Spleen (tissue), 11 donors: ENCODE data around the gene LIN37. TPM values are rescaled to one million over a fixed set of nuclear protein-coding genes. Genes with fewer than 3 reads are reported as not detected.
"Not testable (repeated sequence)": the region's sequence is repeated elsewhere in the genome, so short reads cannot be mapped to it uniquely, and the experiment has no call there.

Source experiments
- DNase-seq: peaks from one replicate; pipeline ENCODE4 v3.0.0-alpha.2; 2020
- H3K27ac ChIP-seq, 8 donors: fragments of 200-600 bp; sonication (generic) in 7 of 8; 1 replicate in 4 of 8; 2 replicates in 4 of 8; pipeline versions ENCODE4 v1.5.0 to v1.8.0; 2016 to 2021; ENCODE audit warnings: inconsistent platforms in 4 of 8, mild to moderate bottlenecking in 4 of 8, moderate library complexity in 1 of 8
- H3K27me3 ChIP-seq, 7 donors: fragments of 200-600 bp; sonication (generic) in 6 of 7; replicated peaks in 1 of 7; 1 replicate in 4 of 7; 2 replicates in 3 of 7; pipeline versions ENCODE4 v1.5.0 to v1.8.0; 2016 to 2021; ENCODE audit warnings: inconsistent platforms in 3 of 7, mild to moderate bottlenecking in 1 of 7
- H3K36me3 ChIP-seq, 6 donors: fragments of 200-600 bp; sonication (generic) in 5 of 6; 1 replicate in 4 of 6; 2 replicates in 2 of 6; pipeline versions ENCODE4 v1.5.0 to v1.8.0; 2016 to 2021; ENCODE audit warnings: inconsistent platforms in 2 of 6
- H3K4me1 ChIP-seq, 6 donors: fragments of 200-600 bp; sonication (generic) in 5 of 6; 1 replicate in 3 of 6; 2 replicates in 3 of 6; pipeline versions ENCODE4 v1.5.0 to v1.8.0; 2016 to 2021; ENCODE audit warnings: inconsistent platforms in 3 of 6
- H3K4me3 ChIP-seq, 8 donors: fragments of 200-600 bp; sonication (generic) in 7 of 8; 1 replicate in 4 of 8; 2 replicates in 4 of 8; pipeline versions ENCODE4 v1.5.0 to v1.8.0; 2016 to 2021; ENCODE audit warnings: inconsistent platforms in 4 of 8, mild to moderate bottlenecking in 4 of 8, moderate library complexity in 2 of 8
- H3K9me3 ChIP-seq, 8 donors: fragments of 200-600 bp; sonication (generic) in 7 of 8; 1 replicate in 4 of 8; 2 replicates in 4 of 8; pipeline versions ENCODE4 v1.5.0 to v1.8.0; 2016 to 2021; ENCODE audit warnings: inconsistent platforms in 4 of 8
- CTCF ChIP-seq, 11 experiments: fragments of 200-600 bp in 7 of 11; fragments of 450-650 bp in 4 of 11; sonication (generic) in 4 of 11; IDR thresholded peaks in 8 of 11; conservative IDR thresholded peaks in 3 of 11; 1 replicate in 7 of 11; 2 replicates in 4 of 11; pipeline versions ENCODE4 v1.4.0 to v1.8.0; 2016 to 2021; ENCODE audit warnings: antibody characterized with exemption in 11 of 11, inconsistent platforms in 4 of 11, mild to moderate bottlenecking in 1 of 11
- POLR2A ChIP-seq, 3 donors: fragments of 450-650 bp; IDR thresholded peaks; one replicate each; pipeline ENCODE4 v1.5.1; 2017; ENCODE audit warnings: antibody characterized with exemption in 3 of 3, mild to moderate bottlenecking in 1 of 3
- POLR2AphosphoS5 ChIP-seq, 3 donors: sonication (generic); formaldehyde crosslinking; IDR thresholded peaks; one replicate each; pipeline ENCODE4 v1.5.1; 2017; ENCODE audit warnings: antibody characterized with exemption in 3 of 3
- WGBS, 5 donors: extraction: QIAGEN DNeasy Blood & Tissue Kit in 3 of 5; methylation state at CpG; one replicate each; pipeline versions ENCODE4 v1.1.5 to v1.1.7; 2013 to 2018; 5-methylcytosine and 5-hydroxymethylcytosine counted together
- intact Hi-C: fragments of 100-400 bp; cut with DNase I; formaldehyde crosslinking; loops from one replicate; pipeline ENCODE4 v1.15.0; 2023; ENCODE audit warnings: low total_unique reads
- polyA plus RNA-seq, 3 donors: library from polyadenylated mRNA; stranded (reverse); fragments of 200-250 nt; gene quantifications; one replicate each; pipeline ENCODE4 v1.2.1, GENCODE V29; 2013
- total RNA-seq, 7 donors: library from RNA; depleted of rRNA in 3 of 7; stranded (reverse); fragments of >200 nt in 3 of 7; fragmentation: NEBNext Ultra II Directional in 4 of 7; extraction: Animal tissue kit (Norgen Biotek cat#: 25700) in 4 of 7; gene quantifications; one replicate each; pipeline versions ENCODE4 v1.1.0 to v1.2.1, GENCODE V29; 2016 to 2021
- donor health status: healthy with polysubstance abuse.
- donor health status: DM: no; HTN: no; CAD: no; lungs with moderate emphysema.
- donor health status: DM: no; HTN: no; CAD: no.
- donor health status: Bipolar disorder and iron deficiency.
- donor health status: healthy.
- donor health status: DM: no; HTN: no; CAD: no.
- donor health status: DM: yes; HTN: yes; CAD: no.

Gene LIN37
- total and polyA plus RNA-seq, 10 donors, result 7.0 to 28.5 (median 14.2) TPM

GRCh38 chr19:35791814-35792279, 43.5 kb downstream of the LIN37 start:
- Histone ChIP-seq H3K27me3 (peaks cover 0 to 44% (median 4%) of the 10 kb centered on the region in 7 donors), H3K4me3 (no peak overlapping the region), H3K36me3 (peaks cover 0 to 9% (median 0%) of the 10 kb centered on the region in 6 donors), H3K27ac (no peak overlapping the region), H3K4me1 (no peaks in the 10 kb centered on the region), H3K9me3 (no peaks in the 10 kb centered on the region)
- intact Hi-C loops, result no loop called here
- WGBS, 5 donors, result 77 to 91% (median 87%) methylated on average over 3 to 9 of the region's 9 CpGs
- no peak for DNase-seq
- no peak for TF ChIP-seq POLR2AphosphoS5 (IDR thresholded peaks at IDR 0.05)
- TF ChIP-seq CTCF (IDR thresholded peaks at IDR 0.05 in 8 of 11, conservative IDR thresholded peaks at IDR 0.05 in 3 of 11), result no peak
- TF ChIP-seq POLR2A (IDR thresholded peaks at IDR 0.05), result no peak

- TF ChIP-seq CTCF (IDR thresholded peaks at IDR 0.05 in 8 of 11, conservative IDR thresholded peaks at IDR 0.05 in 3 of 11), result no peak
- TF ChIP-seq POLR2AphosphoS5 (IDR thresholded peaks at IDR 0.05), result no peak
- no peak for TF ChIP-seq POLR2A (IDR thresholded peaks at IDR 0.05)
Measured at GRCh38 chr19:35792312-35792711, 43.9 kb downstream of the LIN37 start.

GRCh38 chr19:35792888-35793287, 44.5 kb downstream of the LIN37 start:
- H3K4me1 ChIP-seq, result peaks cover 0 to 10% (median 0%) of the 10 kb centered on the region in 6 donors
- no peak overlapping the region for H3K4me3 ChIP-seq
- H3K27ac ChIP-seq, result no peak overlapping the region
- no peak for DNase-seq
- no peaks in the 10 kb centered on the region for H3K36me3 ChIP-seq
- H3K9me3 ChIP-seq, result no peaks in the 10 kb centered on the region
- TF ChIP-seq POLR2AphosphoS5 (IDR thresholded peaks at IDR 0.05) (no peak), POLR2A (IDR thresholded peaks at IDR 0.05) (no peak), CTCF (IDR thresholded peaks at IDR 0.05 in 8 of 11, conservative IDR thresholded peaks at IDR 0.05 in 3 of 11) (no peak)
- peaks cover 0 to 55% (median 8%) of the 10 kb centered on the region in 7 donors for H3K27me3 ChIP-seq
- whole genome bisulfite sequencing, 5 donors, result 58 to 86% (median 79%) methylated on average over 2 to 8 of the region's 8 CpGs
- intact Hi-C loops, result no loop called here

More at GRCh38 chr19:35792312-35792711, 43.9 kb downstream of the LIN37 start:
- intact Hi-C loops, result no loop called here
- Histone ChIP-seq H3K4me3 (no peak overlapping the region), H3K9me3 (no peaks in the 10 kb centered on the region), H3K4me1 (peaks cover 0 to 4% (median 0%) of the 10 kb centered on the region in 6 donors), H3K36me3 (peaks cover 0 to 5% (median 0%) of the 10 kb centered on the region in 6 donors), H3K27ac (no peak overlapping the region), H3K27me3 (peaks cover 0 to 49% (median 4%) of the 10 kb centered on the region in 7 donors)
- WGBS, 5 donors, result 84 to 92% (median 86%) methylated on average over 12 to 15 of the region's 15 CpGs
- no peak for DNase-seq

- no peak for TF ChIP-seq POLR2AphosphoS5 (IDR thresholded peaks at IDR 0.05)
- no peak for TF ChIP-seq POLR2A (IDR thresholded peaks at IDR 0.05)
- no peak for TF ChIP-seq CTCF (IDR thresholded peaks at IDR 0.05 in 8 of 11, conservative IDR thresholded peaks at IDR 0.05 in 3 of 11)
- H3K4me1 ChIP-seq, result peaks cover 0 to 10% (median 0%) of the 10 kb centered on the region in 6 donors
- H3K27ac ChIP-seq, result no peak overlapping the region
- intact Hi-C loops, result no loop called here
- no peak overlapping the region for H3K4me3 ChIP-seq
- no peaks in the 10 kb centered on the region for H3K9me3 ChIP-seq
- H3K36me3 ChIP-seq, result no peaks in the 10 kb centered on the region
- WGBS, 5 donors, result 62 to 73% (median 71%) methylated on average over 7 of the region's 7 CpGs
- H3K27me3 ChIP-seq, result peaks cover 0 to 61% (median 10%) of the 10 kb centered on the region in 7 donors
- DNase-seq, result no peak
Measured at GRCh38 chr19:35793381-35794165, 45.2 kb downstream of the LIN37 start.

GRCh38 chr19:35795564-35795963, 47.2 kb downstream of the LIN37 start:
- H3K36me3 ChIP-seq, intact Hi-C loops, H3K27ac ChIP-seq, H3K4me3 ChIP-seq, H3K9me3 ChIP-seq, DNase-seq: not testable (repeated sequence)
- 84 to 100% (median 89%) methylated on average over 1 of the region's 1 CpG for WGBS, 5 donors
- H3K27me3 ChIP-seq, result peaks cover 0 to 74% (median 10%) of the 10 kb centered on the region in 7 donors
- H3K4me1 ChIP-seq, result peaks cover 0 to 10% (median 0%) of the 10 kb centered on the region in 6 donors
